ENCODE measurements around the gene NHS.

NHS gene

GRCh38 chrX:17778997-17779396 is 404.0 kb downstream of the NHS start:
- no peak for DNase-seq (ENCODE audit: low read depth in 2 of 2)

GRCh38 chrX:17779434-17779833 is 404.4 kb downstream of the NHS start:
- DNase-seq (ENCODE audit: low read depth in 2 of 2) = no peak
